ACC112 (cell line): Measurements from ENCODE around the gene CLRN3.

Experiments
- H2AFZ ChIP-seq: fragments of 200-600 bp; sonication (generic); one replicate; pipeline ENCODE4 v1.6.0; 2017; ENCODE audit warnings: antibody characterized with exemption, low read length; ENCODE audit not compliant: unreplicated experiment
- H3K27ac ChIP-seq: fragments of 200-600 bp; sonication (generic); 2 replicates; pipeline ENCODE4 v1.5.1; 2014; ENCODE audit warnings: low read depth, mild to moderate bottlenecking, antibody characterized with exemption, low read length, moderate library complexity
- H3K27me3 ChIP-seq: fragments of 200-600 bp; sonication (generic); 2 replicates; pipeline ENCODE4 v1.6.1; 2014; ENCODE audit warnings: mild to moderate bottlenecking, antibody characterized with exemption, low read length, moderate library complexity, mixed read lengths; ENCODE audit not compliant: insufficient read depth
- H3K36me3 ChIP-seq: fragments of 200-600 bp; sonication (generic); 2 replicates; pipeline ENCODE4 v1.6.1; 2016; ENCODE audit warnings: mild to moderate bottlenecking, antibody characterized with exemption, low read length, moderate library complexity, mixed read lengths; ENCODE audit not compliant: insufficient read depth
- H3K4me1 ChIP-seq: fragments of 200-600 bp; sonication (generic); one replicate; pipeline ENCODE4 v1.6.1; 2016; ENCODE audit warnings: low read length, mixed read lengths; ENCODE audit not compliant: insufficient read depth, unreplicated experiment, control insufficient read depth
- H3K4me3 ChIP-seq: fragments of 200-600 bp; sonication (generic); 2 replicates; pipeline ENCODE4 v1.5.1; 2014; ENCODE audit warnings: mild to moderate bottlenecking, low read depth, low read length
- H3K79me2 ChIP-seq: fragments of 200-600 bp; sonication (generic); one replicate; pipeline ENCODE4 v1.6.0; 2016; ENCODE audit warnings: low read length; ENCODE audit not compliant: control insufficient read depth, unreplicated experiment, insufficient read depth

The CLRN3 gene

DNA sequence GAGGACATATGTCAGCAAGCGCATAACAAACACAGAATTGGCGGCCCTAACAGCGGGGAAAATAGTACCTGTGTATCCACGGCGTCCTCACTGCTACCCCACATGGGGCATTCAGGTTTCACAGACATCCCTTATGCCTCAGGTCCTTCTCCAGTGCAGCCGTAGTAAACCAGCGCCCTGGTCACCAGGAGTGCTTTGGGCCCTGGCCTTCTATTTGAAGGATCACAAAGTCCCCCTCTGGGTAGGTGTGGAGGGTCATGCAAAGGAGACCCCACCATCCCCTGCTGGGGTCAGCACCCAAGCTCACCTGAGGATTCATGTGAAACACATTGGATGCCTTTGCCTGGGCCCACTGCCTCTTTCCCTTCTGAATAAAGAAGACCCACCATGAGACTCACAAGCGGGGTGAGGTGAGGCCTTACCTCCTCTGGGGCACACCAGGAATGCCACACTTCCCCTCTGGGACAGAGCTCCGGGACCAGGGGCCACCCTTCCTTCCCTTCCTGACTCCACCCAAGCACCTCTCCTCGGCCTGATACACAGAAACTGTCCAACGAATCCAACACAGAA lies 18.8 kb downstream of the CLRN3 start:
- Histone ChIP-seq H3K79me2 (no peaks in the 10 kb centered on the region), H3K4me3 (no peak overlapping the region), H2AFZ (no peak overlapping the region), H3K36me3 (no peaks in the 10 kb centered on the region), H3K4me1 (peaks cover 4% of the 10 kb centered on the region), H3K27ac (no peak overlapping the region), H3K27me3 (peaks cover 24% of the 10 kb centered on the region)

DNA sequence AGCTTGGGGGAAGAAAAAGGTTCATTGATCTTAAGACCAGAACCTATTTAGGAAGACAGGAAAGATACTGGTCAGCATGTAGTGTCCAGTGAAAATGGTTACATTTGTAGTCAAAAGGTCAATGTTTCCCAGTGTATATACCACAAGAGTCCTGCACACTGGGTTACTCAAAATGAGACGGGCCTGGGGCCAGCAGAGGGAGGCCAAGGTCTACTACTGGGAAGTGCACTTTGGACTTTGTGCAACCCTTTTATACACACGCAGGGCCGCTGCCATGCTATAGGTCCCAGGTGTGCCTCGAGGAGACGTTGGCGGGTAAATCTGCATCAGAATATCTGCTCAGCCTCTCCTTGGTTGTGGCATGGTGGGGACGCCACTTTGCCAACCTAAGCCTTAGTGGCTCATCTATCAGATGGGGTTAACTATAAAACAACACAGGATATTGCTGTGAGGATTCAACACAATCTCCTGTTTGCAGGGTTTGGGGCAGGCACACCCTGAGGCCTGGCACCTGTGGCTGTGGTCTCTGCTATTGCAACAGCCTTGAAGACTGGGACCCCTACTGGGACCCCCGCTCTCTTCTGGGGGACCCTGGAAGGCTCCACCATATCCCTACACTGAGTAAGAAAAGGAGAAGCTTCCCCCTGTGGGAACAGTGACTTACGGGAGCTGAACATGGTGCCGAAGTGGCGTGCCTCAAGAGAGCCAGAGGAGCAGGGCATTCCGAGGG lies 19.7 kb downstream of the CLRN3 start:
- no peaks in the 10 kb centered on the region for H3K36me3 ChIP-seq
- no peak overlapping the region for H2AFZ ChIP-seq
- H3K27me3 ChIP-seq, result peaks cover 30% of the 10 kb centered on the region
- no peaks in the 10 kb centered on the region for H3K79me2 ChIP-seq
- H3K27ac ChIP-seq, result no peak overlapping the region
- no peak overlapping the region for H3K4me3 ChIP-seq
- peaks cover 4% of the 10 kb centered on the region for H3K4me1 ChIP-seq

DNA sequence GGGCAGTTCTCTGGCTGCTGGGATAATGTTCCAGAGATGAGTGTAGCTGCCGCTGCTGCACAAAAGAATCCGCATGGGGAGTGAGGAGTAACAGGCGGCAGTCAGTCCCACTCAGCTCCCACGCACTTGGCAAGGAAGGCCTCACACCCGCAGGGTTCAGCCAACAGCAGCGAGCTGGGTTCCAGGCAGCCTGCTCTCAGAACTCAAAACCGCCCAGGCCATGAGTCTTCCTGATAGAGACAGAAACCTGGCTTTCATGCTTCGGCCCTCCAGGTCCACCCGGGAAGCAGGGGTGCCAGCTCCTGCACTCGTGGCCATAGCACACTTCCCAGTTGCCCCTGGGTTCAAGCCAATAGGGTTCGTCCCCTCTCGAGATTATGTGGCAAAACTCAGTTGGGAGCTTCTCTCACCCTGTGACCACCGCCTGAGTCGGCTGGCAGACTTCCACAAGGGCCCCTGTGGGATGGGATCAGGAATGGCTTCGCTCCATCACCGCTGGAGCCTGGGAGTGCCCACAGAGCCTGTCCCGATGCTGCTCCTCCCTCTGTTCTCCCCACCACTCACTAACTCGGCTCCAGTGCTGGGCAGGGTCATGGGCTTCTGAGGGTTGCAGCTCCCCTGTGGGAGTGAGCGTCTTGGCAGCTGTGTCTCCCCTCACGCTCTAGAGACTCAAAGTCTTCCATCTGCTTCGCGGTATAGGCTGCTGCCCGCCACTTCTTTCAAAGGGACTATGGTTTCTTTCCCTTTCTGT lies 20.6 kb downstream of the CLRN3 start:
- Histone ChIP-seq H3K4me1 (peaks cover 4% of the 10 kb centered on the region), H3K27ac (no peak overlapping the region), H3K79me2 (no peaks in the 10 kb centered on the region), H3K36me3 (no peaks in the 10 kb centered on the region), H3K27me3 (peaks cover 36% of the 10 kb centered on the region), H3K4me3 (no peak overlapping the region), H2AFZ (peak overlapping the region; percentile 58)

GRCh38 chr10:127871631-127872010 lies 21.1 kb downstream of the CLRN3 start:
- Histone ChIP-seq H3K4me1 (peaks cover 4% of the 10 kb centered on the region), H3K27me3 (peaks cover 37% of the 10 kb centered on the region), H2AFZ (no peak overlapping the region), H3K36me3 (no peaks in the 10 kb centered on the region), H3K27ac (no peak overlapping the region), H3K4me3 (no peak overlapping the region), H3K79me2 (no peaks in the 10 kb centered on the region)

DNA sequence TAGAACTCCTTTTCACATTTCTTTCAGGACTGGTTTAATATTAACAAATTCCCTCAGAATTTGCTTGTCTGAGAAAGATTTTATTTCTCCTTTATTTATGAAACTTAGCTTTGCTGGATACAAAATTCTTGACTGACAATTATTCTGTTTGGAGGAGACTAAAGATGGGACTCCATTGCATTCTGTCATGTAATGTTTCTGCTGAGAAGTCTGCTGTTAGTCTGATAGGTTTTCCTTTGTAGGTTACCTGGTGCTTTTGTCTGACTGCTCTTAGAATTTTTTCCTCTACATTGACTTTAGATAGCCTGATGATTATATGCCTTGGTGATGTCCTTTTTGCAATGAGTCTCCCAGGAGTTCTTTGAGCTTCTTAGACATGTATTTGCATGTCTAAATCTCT lies 23.4 kb downstream of the CLRN3 start:
- no peak overlapping the region for H3K4me3 ChIP-seq
- H3K4me1 ChIP-seq, result peaks cover 4% of the 10 kb centered on the region
- no peaks in the 10 kb centered on the region for H3K36me3 ChIP-seq
- H2AFZ ChIP-seq, result no peak overlapping the region
- no peak overlapping the region for H3K27ac ChIP-seq
- H3K79me2 ChIP-seq, result no peaks in the 10 kb centered on the region
- H3K27me3 ChIP-seq, result peaks cover 58% of the 10 kb centered on the region

- Histone ChIP-seq H3K27ac (no peak overlapping the region), H3K27me3 (peaks cover 62% of the 10 kb centered on the region), H3K4me3 (no peak overlapping the region), H2AFZ (no peak overlapping the region), H3K4me1 (peaks cover 4% of the 10 kb centered on the region), H3K36me3 (no peaks in the 10 kb centered on the region), H3K79me2 (no peaks in the 10 kb centered on the region)
Observed at GRCh38 chr10:127867805-127868204, 24.9 kb downstream of the CLRN3 start.

DNA sequence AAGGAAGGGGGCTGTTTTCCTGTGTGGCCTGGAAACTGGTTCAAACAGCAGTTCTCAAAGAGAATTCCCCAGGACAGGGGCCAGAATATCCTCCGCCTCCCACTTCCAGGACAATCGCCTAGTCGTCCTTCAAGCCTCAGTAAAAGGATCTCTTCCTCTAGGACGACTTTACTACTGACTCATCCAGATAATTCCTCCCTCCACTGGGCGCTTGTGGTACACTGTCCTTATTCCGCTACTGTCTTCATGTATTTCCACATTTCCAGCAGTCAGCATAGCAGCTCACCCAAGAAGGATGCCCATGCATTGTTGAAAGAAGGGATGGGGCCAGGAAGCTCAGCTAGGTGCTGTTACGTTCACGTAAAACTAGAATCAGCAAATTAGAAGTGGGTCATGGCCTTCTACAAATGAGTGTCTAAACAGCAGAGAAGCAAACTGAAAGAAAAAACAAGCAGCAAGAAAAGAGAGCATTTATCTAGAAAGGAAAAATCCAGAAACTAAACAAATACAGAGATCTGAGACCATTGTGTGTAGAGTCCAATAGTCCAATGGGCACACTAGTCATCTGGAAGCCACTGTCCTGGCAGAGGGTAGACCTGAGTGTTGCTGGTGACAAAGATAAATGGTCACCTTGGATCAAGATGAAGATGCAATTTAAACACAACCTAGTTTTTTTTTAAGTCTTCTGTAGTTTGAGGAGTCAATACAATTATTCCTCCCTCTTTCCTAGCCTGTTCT lies 26.3 kb downstream of the CLRN3 start:
- H3K79me2 ChIP-seq, result no peaks in the 10 kb centered on the region
- H2AFZ ChIP-seq, result no peak overlapping the region
- H3K4me3 ChIP-seq, result no peak overlapping the region
- H3K4me1 ChIP-seq, result no peaks in the 10 kb centered on the region
- peaks cover 62% of the 10 kb centered on the region for H3K27me3 ChIP-seq
- no peak overlapping the region for H3K27ac ChIP-seq
- H3K36me3 ChIP-seq, result no peaks in the 10 kb centered on the region

GRCh38 chr10:127863231-127863825 lies 29.4 kb downstream of the CLRN3 start:
- no peaks in the 10 kb centered on the region for H3K4me1 ChIP-seq
- H3K4me3 ChIP-seq, result no peak overlapping the region
- no peaks in the 10 kb centered on the region for H3K79me2 ChIP-seq
- H3K27me3 ChIP-seq, result peaks cover 45% of the 10 kb centered on the region
- no peak overlapping the region for H3K27ac ChIP-seq
- H3K36me3 ChIP-seq, result no peaks in the 10 kb centered on the region
- H2AFZ ChIP-seq, result no peak overlapping the region

GRCh38 chr10:127860592-127860991 lies 32.1 kb downstream of the CLRN3 start:
- Histone ChIP-seq H3K79me2 (no peaks in the 10 kb centered on the region), H3K4me3 (no peak overlapping the region), H3K27ac (no peak overlapping the region), H3K36me3 (no peaks in the 10 kb centered on the region), H2AFZ (no peak overlapping the region), H3K4me1 (no peaks in the 10 kb centered on the region), H3K27me3 (peaks cover 21% of the 10 kb centered on the region)

DNA sequence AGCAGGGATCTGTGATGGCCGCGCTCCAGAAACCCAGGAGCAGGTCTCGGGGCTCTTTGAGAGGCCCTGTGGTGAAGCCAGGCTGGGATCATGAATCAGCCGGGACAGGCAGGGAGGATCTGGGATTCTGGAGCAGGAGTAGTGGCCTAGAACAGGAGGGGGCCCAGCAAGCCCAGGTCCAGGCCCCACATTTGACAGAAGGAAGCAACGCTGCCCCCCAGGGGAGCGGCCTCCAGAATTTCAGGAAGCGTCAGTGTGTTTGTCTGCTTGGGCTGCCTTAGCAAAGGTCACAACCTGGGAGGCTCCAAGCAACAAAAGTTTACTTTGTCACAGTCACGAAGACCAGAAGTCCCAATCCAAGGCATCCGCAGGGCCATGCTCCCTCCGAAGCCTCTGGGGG lies 36.8 kb downstream of the CLRN3 start:
- no peaks in the 10 kb centered on the region for H3K79me2 ChIP-seq
- H3K27me3 ChIP-seq, result peaks cover 13% of the 10 kb centered on the region
- no peaks in the 10 kb centered on the region for H3K36me3 ChIP-seq
- H3K27ac ChIP-seq, result no peak overlapping the region
- no peak overlapping the region for H3K4me3 ChIP-seq
- H2AFZ ChIP-seq, result no peak overlapping the region
- no peaks in the 10 kb centered on the region for H3K4me1 ChIP-seq
